NOMO-1 treated with DMSO at 0.1 percent for 48 hours (cell line): ENCODE measurements around the gene ROM1.
A peak's percentile ranks its signal among the peaks of the same experiment; 100 is the strongest.
"Not testable (repeated sequence)": the region's sequence is repeated elsewhere in the genome, so short reads cannot be mapped to it uniquely, and the experiment has no call there.

Experiments used
- DNase-seq: peaks from one replicate; lab custom pipeline; 2025; ENCODE audit not compliant: unreplicated experiment; lab: John Stamatoyannopoulos, UW

ROM1 gene

DNA sequence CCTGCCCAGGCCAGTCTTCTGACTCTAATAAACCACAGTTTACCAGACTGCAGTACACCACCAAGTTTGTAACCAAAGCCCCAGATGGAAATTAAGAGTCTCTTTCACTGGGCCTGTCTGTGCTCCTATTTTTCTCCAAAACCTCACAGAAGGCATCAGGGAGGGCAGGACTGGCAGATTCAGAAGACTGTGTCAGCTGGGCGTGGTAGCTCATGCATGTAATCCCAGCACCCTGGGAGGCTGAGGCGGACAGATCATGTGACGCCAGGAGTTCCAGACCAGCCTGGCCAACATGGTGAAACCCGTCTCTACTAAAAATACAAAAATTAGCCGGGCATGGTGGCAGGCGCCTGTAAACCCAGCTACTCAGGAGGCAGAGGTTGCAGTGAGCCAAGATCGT, 27.7 kb upstream of the ROM1 start:
- DNase-seq = not testable (repeated sequence)

DNA sequence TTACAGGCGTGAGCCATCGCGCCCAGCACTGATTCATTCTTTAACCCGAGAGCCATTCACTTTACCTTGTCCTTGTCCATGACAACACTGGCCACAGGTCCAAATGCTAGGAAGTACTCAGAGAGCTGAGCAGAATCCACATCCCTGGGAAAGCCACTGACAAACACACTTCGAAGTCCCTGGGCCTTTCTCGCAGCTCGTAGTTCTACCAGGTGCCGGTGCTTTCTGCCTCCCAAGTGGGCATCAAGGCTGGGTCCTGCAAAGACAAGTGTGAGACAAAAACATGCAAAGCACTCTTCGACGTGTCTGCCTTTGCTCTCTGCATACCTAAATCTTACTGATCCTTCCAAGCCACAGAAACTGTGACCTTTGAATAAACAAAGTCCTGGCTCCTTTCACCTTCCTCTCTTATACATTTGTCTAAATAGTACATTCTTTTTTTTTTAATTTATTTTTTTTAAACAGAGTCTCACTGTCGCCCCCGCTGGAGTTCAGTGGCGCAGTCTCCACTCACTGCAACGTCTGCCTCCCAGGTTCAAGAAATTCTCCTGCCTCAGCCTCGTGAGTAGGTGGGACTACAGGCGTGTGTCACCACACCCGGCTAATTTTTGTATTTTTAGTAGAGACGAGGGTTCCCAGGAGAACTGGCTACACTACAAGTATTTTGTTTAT, 24.0 kb upstream of the ROM1 start:
- DNase-seq = peak; percentile 3

DNA sequence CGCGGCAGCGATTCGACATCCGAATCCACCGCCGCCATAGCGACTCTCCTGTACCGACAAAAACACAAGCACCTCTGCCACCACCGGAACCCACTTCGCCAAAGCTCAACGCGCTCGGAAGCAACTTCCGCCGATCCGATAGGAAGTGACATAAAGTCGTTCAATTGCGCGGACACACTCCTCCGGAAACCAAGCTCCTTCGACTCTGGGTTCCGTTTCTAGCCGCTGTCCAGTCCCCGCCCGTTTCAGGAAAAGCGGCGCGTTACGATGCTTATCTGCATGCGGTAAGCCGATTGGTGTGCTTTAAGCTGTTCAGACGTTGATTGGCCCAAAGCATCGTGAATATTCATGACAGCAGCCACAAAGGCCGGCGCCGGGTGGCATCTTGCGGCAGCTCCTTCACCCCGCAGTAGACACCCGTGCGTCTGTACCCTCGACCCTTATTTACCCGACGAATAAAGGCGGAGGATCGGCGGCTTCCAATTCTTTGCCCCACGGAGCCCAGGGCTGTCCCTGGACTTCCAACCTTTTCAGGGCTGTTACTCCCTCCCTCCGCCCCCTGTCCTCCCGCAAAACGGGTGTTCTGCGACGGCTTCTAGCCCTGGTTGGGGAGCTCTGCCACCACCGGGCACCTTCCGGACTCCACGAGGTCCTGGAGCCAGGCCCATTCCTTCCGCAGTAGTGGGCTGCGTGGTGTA, 21.5 kb upstream of the ROM1 start, which contains the start of gene TUT1:
TSS of gene TUT1 (minus strand) at position 76 of the 698 bp plus-strand sequence. CDS start at position 38, 38 bp downstream.
- peak; percentile 100 for DNase-seq

DNA sequence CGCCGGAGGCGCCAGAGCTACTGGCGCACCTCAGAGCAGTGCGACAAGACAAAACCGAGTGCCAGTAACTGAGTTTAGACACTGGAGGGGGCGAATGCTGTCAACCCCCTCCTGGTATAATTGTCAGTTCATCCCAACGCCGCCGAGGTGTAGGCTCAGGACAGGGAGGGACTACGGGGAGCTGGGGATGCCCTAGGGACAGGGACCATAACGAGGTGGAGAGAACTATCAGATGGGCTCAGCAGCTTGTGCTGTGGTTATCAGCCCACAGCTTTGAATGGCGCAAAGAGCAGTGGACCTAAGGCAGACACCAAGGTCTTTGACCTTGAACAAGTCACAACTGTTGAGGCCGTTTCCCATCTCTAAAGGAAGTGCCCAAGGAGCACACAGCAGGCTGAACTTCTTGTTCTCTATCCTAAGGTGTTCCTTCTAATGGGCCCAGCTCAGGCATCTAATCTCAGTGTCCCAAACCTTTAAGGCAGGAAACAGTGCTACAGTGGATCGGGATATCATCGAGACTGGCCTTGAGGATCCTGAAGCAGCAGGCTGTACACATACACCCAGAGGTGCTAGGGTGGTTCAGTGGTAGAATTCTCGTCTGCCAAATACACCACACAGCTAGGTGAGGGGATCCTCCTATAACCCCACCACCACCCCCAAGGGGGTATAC, 20.8 kb upstream of the ROM1 start:
- peak; percentile 5 for DNase-seq

DNA sequence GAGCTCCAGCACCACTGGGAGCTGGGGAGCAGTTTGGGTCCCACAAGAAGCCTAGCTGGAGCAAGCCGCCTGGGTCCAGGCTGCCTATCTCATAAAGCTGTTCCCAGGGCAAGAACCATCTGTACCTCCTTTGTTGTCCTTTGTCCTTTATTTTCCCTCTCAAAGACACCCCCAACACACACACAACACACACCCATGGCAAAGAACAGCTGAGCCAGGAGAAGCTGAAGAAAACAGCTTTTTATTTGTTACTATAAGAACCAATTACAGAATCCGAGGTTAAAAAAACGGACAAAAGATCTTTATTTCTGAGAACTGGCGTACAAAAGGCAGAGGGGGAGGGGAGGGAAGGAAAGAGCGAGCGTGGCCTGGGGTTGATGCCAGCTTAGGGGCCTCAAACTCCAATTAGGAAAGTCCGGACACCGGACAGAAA, 20.1 kb upstream of the ROM1 start:
- DNase-seq = no peak

DNA sequence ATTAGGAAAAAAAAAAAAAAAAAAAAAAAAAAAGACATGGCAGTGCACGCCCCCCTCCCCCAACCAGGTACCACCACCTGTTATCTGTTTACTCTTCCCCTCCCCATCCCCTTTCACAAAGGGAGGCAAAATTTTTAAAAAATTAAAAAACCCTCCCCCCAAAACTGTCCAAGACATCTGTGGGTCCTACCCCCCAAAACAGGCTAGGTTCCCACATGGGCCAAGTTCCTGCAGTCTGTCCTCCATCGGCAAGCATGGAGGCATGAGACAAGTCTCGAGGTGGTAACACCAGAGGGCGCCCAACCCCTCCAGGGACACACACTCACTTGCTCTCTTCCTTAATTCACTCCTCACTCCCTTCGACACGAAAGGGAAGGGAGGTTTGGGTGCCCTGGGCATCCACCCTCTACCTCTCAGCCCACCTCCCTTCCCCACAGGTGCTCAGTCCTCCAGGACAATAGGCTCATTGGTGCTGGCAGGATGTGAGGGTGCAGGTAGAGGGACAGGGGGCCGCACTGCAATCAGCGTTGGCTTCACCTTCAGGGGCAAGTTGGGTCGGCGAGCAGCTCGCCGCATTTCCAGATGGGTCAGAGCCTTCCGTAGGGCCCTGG, 19.5 kb upstream of the ROM1 start:
- DNase-seq = peak; percentile 83

DNA sequence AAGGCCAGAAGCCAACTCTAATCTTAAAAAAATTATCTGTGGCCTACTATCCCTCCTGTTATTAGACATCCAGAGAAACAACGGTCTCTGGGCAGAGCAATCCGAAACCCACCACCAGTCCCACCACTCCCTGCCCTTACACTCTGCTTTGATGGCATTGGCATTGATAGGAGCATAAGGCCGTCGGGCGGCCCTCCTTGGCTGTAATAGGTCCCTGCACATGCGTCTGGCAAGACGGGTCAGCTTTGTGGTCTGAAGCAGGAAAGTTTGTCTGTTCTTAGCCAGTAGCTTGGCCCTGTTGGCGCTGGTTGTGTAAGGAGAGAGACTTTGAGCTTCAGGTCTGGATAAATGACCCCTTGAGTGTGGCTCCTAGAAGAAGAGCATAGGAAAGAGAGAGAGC, 17.9 kb upstream of the ROM1 start:
- no peak for DNase-seq

DNA sequence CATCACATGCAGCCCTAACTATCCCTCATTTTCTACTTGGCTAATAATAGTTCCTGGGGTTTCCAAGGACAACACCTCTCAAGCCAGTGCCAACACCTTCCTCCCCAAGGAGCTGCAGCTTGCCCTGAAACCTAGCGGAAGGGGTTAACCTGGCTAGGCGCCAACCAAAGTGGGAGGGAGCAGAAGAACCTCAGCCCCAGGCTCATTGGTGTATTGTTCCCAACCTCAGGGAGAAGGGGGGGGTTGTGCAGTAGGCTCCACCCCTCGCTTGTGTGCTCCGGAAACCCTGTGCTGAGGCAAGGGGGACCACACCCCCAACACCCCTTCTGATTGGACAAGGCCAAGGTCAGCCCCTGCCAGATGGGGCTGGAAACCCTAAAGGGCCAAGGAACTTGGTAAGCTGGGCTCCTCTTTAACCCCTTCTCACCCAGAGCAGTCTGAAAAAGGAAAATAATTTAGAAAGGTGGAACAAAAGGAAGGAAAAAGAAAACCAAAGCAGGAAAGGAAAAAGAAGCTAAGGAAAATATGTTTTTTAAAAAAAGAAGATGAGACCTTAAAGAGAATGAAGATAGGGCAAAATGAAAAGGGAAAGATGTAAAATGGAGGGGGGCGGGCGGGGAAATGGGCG, 13.9 kb upstream of the ROM1 start:
- peak; percentile 96 for DNase-seq

DNA sequence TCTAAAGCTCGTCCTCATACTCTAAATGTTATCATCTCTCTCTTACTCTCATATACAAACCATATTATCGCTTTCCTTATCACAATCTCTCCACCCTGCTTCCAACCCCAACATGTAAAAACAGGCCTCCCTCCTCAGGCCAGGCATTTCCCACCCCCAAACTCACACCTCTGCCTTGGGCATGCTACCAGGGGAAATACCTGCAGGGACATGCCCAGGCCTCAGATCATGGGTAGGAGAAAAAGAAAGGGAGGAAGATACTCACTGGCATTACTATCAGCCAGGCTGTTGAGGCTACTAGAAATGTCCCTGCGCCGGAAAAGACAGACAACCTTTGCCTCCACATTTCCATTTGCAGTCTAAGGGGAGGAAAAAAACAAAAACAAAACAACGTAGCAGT, 13.2 kb upstream of the ROM1 start:
- DNase-seq = no peak

DNA sequence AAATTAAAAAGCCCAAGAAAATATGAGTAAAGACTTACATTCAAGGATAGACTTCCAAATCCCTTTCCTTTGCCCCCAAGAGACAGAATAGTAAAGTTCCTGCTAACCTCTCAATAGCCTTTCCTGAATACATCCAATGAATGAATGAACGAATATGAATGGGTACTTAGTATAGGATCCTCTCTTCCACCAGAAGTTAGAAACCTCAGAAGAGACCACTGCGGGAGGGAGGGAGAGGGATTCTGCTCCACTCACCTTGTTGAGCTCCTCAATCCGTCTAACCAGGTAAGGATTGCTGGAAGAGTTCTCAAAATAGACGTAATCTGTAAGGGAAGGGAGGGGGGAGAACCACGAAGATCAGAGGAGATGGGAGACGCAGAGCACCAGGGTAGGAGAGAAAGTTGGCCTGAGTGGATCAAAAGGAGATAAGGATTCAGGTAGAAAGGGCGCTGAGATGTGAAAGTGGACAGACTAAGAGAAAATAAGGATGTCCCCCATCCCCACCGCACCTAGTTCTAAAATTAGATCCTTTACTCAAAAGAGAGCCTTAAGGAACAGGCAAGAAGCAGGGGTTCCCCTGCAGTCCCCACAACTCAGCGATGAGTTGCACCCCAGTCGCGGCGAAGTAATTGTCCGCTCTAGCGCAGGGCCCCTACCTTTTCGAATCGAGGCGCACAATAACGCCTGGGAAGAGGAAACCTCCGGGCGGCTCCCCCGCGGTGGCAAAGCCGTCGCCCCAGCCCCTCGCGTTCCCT, 12.5 kb upstream of the ROM1 start:
- no peak for DNase-seq

DNA sequence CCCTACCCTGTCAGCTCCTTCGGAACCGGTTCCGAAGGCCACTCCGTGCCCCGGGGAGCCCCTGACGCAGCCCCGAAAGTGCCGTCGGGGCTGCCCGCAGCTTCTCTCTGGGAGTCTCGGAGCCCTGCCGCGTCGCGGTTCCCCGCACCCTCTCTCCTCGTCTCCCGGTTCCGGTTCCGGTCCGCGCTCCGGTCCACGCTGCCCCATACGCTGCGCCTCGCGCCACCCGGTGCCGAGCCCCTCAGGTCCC, 12.0 kb upstream of the ROM1 start:
- no peak for DNase-seq

DNA sequence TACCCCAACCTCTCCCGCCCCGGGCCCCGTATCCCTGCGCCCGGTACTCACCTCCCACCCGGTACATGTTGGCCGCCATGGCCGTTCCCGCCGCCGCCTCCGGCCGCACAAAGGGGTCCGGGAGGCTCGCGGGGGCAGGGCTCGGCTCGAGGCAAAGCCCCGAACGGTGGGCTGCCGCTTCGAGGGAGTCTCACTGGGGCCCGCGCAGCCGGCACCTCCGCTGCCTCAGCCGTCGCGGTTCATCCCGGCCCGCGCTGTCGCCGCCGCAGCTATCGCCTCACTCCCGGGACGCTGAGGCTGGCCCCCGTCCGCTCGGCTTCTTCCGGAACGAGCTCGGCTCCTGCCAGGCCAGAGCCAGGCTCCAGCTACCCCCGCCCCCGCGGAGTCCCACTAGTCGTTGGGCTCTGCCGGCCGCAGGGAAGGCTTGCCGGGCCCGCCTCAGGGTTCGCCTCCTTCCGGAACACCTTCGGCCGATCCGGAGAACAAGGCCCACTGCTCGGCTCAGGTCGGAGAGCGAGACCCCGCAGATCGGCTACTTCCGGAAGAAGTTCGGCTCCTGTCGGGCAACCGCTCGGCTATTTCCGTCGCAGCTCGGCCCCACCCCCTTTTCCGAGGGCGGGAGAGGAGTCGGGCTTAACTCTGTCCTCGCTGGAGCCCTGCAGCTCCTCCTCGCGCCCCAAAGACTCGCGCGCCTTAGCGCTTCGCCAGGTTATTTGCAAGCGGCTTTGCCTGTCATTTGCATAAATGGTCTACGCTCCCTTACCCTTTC, 11.5 kb upstream of the ROM1 start, which contains the start of gene MTA2:
TSS of gene MTA2 (minus strand) at position 494 of the 769 bp plus-strand sequence. CDS start at position 79, 415 bp downstream.
- peak; percentile 98 for DNase-seq

DNA sequence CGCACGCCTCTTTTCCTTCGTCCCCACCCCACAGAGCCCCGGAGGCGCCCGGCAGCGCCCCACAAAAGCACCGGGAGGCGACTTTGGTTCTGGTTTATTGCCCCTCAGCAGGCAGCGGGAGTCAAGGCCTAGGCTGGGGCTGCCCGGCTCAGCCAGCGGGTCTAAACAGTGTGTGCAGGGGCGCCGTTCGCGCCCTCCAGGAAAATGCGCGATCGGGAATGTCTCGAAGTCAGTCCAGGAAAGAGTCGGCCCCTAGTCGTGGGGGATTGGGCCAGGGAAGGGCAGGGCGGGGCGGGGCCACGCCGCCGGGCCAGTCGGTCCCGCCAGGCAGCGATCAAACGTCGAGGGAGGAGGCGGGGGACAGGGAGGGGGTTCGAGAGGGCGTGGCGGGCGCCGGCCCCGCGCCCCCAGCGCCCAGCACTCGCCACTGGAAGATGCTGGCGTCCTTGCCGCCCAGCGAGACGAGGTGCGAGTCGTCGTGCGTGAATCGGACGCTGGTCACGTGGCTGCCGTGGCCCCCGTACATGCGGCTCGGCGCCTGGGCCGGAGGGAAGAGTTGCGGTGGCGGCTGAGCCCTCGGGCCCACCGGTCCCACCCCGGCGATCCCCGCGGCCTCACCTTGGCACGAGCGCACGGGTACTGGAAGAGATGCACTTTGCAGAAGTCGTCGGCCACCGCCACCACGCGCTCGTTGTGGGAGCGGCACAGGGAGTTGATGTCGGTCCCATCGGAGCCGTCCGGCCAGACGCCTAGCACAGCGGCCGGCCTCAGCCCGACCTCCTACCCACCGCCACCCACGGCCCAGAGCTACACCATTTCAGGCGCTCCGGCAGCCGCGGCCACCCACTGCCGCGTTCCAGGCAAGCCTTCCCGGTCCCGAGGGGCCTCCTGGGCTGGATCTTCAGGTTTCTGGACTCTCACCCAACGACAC, 10.7 kb upstream of the ROM1 start:
- DNase-seq = peak; percentile 52

DNA sequence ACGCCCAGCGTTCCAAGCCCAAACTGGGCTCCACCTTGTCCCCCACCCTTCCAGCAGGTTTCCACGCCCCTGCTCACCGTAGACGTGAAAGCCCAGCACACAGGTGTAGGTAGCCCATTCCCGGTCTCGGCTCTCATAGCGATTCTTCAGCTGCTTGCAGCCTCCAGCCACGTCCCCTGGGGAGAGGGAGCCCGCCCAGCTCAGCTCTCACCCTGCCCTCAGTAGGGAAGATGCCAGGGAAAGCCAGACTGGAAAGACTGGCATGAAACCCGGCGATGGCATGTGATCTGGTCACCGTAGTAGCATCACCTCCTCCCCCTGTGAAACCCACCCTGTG, 10.0 kb upstream of the ROM1 start:
- no peak for DNase-seq

DNA sequence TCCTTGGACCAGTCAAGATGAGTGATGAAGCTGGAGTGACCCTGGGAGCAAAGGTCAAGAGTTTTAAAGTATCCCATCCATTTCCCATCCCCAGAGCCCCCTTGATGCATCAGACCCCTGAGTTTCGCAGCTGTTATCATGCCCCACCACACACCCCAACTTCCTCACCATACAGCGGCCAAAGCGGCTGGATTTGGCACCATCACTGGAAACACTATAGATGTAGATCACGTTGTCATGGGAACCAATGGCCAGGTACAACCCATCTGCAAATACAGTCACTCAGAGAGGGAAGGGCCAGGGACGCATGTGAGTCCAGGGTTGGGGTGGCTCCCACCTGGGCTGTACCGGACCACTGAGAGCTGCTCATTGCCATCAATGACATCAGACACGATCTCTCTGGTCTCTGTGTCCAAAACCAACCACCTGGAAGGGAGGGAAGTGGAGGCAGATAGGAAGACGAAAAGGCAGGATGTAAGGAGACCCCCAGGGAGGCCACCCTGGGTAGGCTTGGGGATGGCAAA, 9.2 kb upstream of the ROM1 start:
- DNase-seq = no peak

DNA sequence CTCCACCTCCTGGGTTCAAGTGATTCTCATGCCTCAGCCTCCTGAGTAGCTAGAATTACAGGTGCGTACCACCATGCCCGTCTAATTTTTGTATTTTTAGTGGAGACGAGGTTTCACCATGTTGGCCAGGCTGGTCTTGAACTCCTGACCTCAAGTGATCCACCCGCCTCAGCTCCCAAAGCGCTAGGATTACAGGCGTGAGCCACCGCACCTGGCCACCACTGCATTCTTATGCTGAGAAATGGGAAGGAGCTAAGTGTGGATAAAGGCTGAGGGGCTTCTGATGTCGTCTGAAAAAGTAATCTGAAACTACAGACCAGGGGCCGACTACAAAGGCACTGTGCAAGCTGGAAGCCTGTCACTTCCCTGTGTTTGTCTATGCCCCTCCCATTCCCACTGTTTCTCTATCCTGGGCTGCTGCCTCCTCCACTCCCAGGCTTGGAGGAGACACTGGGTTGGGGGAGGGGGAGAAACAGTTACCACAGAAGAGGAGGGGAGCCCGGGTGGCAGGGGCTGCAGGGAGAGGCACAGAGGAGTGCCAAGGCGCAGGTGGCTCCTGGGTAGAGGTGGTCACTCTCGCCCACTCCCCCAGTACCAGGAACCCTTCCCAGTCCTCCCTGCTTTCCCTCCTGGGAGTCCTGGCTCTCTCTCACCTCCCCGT, 8.5 kb upstream of the ROM1 start:
- no peak for DNase-seq

DNA sequence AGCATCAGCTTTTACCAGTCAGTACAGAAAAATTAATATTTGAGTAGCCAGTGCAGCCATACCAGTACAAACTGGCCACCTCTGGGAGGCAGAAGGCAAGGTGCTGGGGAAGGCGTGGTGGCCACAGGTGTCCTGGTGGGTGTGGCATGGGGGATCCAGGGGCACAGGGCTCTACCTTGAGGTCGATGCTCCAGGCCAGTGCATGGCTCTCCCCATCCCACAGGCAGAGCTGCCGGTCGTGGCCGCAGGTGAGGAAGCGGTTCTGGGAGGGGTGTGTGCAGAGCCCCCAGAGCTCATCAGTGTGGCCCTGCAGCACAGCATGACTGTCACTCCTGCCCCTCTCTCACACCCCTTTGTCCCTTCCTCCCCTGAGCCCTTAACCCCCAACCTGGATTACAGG, 7.6 kb upstream of the ROM1 start:
- no peak for DNase-seq

DNA sequence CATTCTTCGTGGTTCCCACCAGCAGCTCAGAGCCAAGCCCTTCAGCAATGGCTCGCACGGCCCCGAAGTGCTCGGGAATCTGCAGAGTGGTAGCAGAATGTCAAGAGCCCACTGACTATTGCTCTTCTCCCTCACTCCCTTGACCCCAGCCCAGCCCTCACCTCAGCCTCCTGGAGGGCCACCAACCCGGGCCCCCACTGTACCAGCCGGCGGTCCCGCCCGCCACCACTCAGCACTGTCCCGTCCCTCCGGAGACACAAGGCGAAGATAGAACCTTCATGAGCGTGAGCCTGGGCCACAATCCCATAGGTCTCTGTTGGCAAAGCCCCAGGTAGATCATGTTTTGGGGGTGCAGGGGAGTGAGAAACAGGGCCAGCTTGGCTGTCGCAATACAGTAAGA, 7.2 kb upstream of the ROM1 start:
- DNase-seq = no peak
